ENCODE measurements around the gene CPA4. TPM values are rescaled to one million over a fixed set of nuclear protein-coding genes. Genes with fewer than 3 reads are reported as not detected.

The CPA4 gene
- total and polyA plus RNA-seq, 2 of the 13 experiments (the other 11 are each of a cell fraction or from before 2014, with no cell fraction given) = 0.20 to 0.22 TPM

- no peak for TF ChIP-seq ZEB1 (IDR thresholded peaks at IDR 0.05; ENCODE audit: insufficient replicate concordance, low read depth)
- no peak for TF ChIP-seq HCFC1 (IDR thresholded peaks at IDR 0.05; ENCODE audit: low read depth, low read length)
- TF ChIP-seq MIXL1 (CRISPR knock-in tag; IDR thresholded peaks at IDR 0.05) = 0 out of 2 replicates have a peak, but pooled peaks have one; percentile 20
- no peak for TF ChIP-seq TBX3 (IDR thresholded peaks at IDR 0.05; ENCODE audit: borderline replicate concordance)
- TF ChIP-seq POLR2AphosphoS5 (IDR thresholded peaks at IDR 0.05; ENCODE audit: low read depth, low read length) = no peak
- TF ChIP-seq GPBP1L1 (CRISPR knock-in tag; IDR thresholded peaks at IDR 0.05) = no peak
- peak; percentile 11; the same call in 1 of the 2 replicates for TF ChIP-seq FOXP4 (CRISPR knock-in tag; IDR thresholded peaks at IDR 0.05)
- no peak for TF ChIP-seq KAT8 (CRISPR knock-in tag; IDR thresholded peaks at IDR 0.05)
- peak; percentile 65; the same call in 1 of the 2 replicates for TF ChIP-seq BHLHE40 (IDR thresholded peaks at IDR 0.05; ENCODE audit: low read length)
- TF ChIP-seq TAF15 (IDR thresholded peaks at IDR 0.05; ENCODE audit: low read depth, low read length, poor library complexity, severe bottlenecking) = no peak
- TF ChIP-seq DPF2 (CRISPR knock-in tag; IDR thresholded peaks at IDR 0.05; ENCODE audit: borderline replicate concordance, low read depth) = 0 out of 2 replicates have a peak, but pooled peaks have one; percentile 22
- TF ChIP-seq SKIL (CRISPR knock-in tag; IDR thresholded peaks at IDR 0.05; ENCODE audit: borderline replicate concordance) = peak; percentile 61; the same call in 1 of the 2 replicates
- TF ChIP-seq PITX1 (CRISPR knock-in tag; IDR thresholded peaks at IDR 0.05) = no peak
- TF ChIP-seq NR2F6 (IDR thresholded peaks at IDR 0.05) = no peak
- peak; percentile 63 for TF ChIP-seq NR2F6 (CRISPR knock-in tag; IDR thresholded peaks at IDR 0.05)
- peak; percentile 72 for TF ChIP-seq ETV5 (CRISPR knock-in tag; IDR thresholded peaks at IDR 0.05; ENCODE audit: borderline replicate concordance)
- no peak for TF ChIP-seq LCORL (IDR thresholded peaks at IDR 0.05)
- no peak for TF ChIP-seq LCORL (CRISPR knock-in tag; IDR thresholded peaks at IDR 0.05)
- no peak for TF ChIP-seq ZNF704 (CRISPR knock-in tag; IDR thresholded peaks at IDR 0.05; ENCODE audit: borderline replicate concordance)
- TF ChIP-seq MEF2D (CRISPR knock-in tag; IDR thresholded peaks at IDR 0.05) = 0 out of 2 replicates have a peak, but pooled peaks have one; percentile 30
- 0 out of 2 replicates have a peak, but pooled peaks have one; percentile 21 for TF ChIP-seq ZNF362 (CRISPR knock-in tag; IDR thresholded peaks at IDR 0.05; ENCODE audit: borderline replicate concordance)
- TF ChIP-seq ZNF20 (CRISPR knock-in tag; IDR thresholded peaks at IDR 0.05) = no peak
- TF ChIP-seq ZNF792 (CRISPR knock-in tag; IDR thresholded peaks at IDR 0.05) = 0 out of 2 replicates have a peak, but pooled peaks have one; percentile 57
These were observed 76.2 kb downstream of the CPA4 start (continued) for GRCh38 chr7:130369110-130369711.
